Breast epithelium (tissue), 3 donors: ENCODE measurements around the gene ABHD4.

ENCODE experiments used
- CTCF ChIP-seq, 3 donors: fragments of 450-650 bp; IDR thresholded peaks; one replicate each; pipeline ENCODE4 v1.5.1; 2016 to 2017; ENCODE audit warnings: antibody characterized with exemption in 3 of 3, mild to moderate bottlenecking in 3 of 3, moderate library complexity in 3 of 3
- POLR2A ChIP-seq: fragments of 450-650 bp; IDR thresholded peaks from one replicate; pipeline ENCODE4 v1.6.1; 2016; ENCODE audit warnings: antibody characterized with exemption, mild to moderate bottlenecking, moderate library complexity
- POLR2AphosphoS5 ChIP-seq, 3 donors: sonication (generic); formaldehyde crosslinking; IDR thresholded peaks; one replicate each; pipeline ENCODE4 v1.6.1; 2017; ENCODE audit warnings: antibody characterized with exemption in 3 of 3

DNA sequence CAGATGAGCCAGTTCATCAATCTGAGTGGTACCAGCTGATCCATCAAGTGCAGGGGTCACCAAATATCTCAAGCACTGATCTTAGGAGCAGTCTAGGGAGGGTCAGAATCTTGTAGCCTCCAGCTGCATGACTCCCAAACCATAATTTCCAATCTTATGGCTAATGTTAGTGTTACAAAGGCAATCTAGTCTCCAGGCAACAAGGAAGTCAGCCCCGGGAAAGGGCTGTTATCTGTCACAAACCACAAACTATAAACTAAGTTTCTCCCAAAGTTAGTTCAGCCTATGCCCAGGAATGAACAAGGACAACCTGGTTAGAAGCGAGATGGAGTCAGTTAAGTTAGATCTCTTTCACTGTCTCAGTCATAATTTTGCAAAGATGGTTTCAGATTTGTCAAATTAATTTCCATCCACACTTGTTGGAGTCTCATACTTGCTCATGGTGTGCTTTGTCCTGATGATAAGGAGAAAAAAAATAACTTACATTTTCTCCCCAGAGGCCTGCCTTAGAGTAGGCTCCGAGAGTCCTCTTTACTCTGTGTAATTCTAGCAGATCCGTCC is 3.9 kb upstream of the ABHD4 start:
- no peak for TF ChIP-seq POLR2A
- TF ChIP-seq CTCF (IDR thresholded peaks at IDR 0.05) = no peak
- no peak for TF ChIP-seq POLR2AphosphoS5 (IDR thresholded peaks at IDR 0.05)
